Mesendoderm (in vitro differentiated cells): Measurements from ENCODE around the gene KRTAP5-7.

Source experiments
- DNase-seq: peaks from one replicate; pipeline ENCODE4 v3.0.0; 2013
- H2AK5ac ChIP-seq: 2 replicates; pipeline ENCODE4 v1.6.1; 2013; ENCODE audit warnings: low read length, inconsistent platforms
- H2BK120ac ChIP-seq: 2 replicates; pipeline ENCODE4 v1.6.1; 2013; ENCODE audit warnings: low read depth, mild to moderate bottlenecking, low read length, moderate library complexity, mixed read lengths
- H2BK15ac ChIP-seq: replicated peaks from 2 replicates; pipeline ENCODE4 v1.6.1; 2013; ENCODE audit warnings: low read depth, mild to moderate bottlenecking, moderate library complexity
- H2BK5ac ChIP-seq: 2 replicates; pipeline ENCODE4 v1.6.1; 2013; ENCODE audit warnings: low read length, inconsistent platforms
- H3K18ac ChIP-seq: 2 replicates; pipeline ENCODE4 v1.6.1; 2013; ENCODE audit warnings: mild to moderate bottlenecking, low read length, mixed read lengths
- H3K23ac ChIP-seq: one replicate; pipeline ENCODE4 v1.6.1; 2013; ENCODE audit warnings: low read length
- H3K27ac ChIP-seq: 2 replicates; pipeline ENCODE4 v1.5.1; 2013; ENCODE audit warnings: low read depth, mild to moderate bottlenecking, inconsistent platforms, low read length, moderate library complexity
- H3K27me3 ChIP-seq: 2 replicates; pipeline ENCODE4 v1.6.1; 2013; ENCODE audit warnings: low read length, control low read depth, mild to moderate bottlenecking, inconsistent platforms; ENCODE audit not compliant: insufficient read depth, poor library complexity
- H3K36me3 ChIP-seq: 2 replicates; pipeline ENCODE4 v1.6.1; 2013; ENCODE audit warnings: low read length, inconsistent platforms; ENCODE audit not compliant: control insufficient read depth, insufficient read depth
- H3K4ac ChIP-seq: one replicate; pipeline ENCODE4 v1.6.1; 2013; ENCODE audit warnings: low read depth, mild to moderate bottlenecking, low read length, moderate library complexity
- H3K4me1 ChIP-seq: 2 replicates; pipeline ENCODE4 v1.6.1; 2013; ENCODE audit warnings: low read depth, low read length, inconsistent platforms; ENCODE audit not compliant: control insufficient read depth
- H3K4me2 ChIP-seq: 2 replicates; pipeline ENCODE4 v1.6.1; 2013; ENCODE audit warnings: low read length
- H3K4me3 ChIP-seq: 2 replicates; pipeline ENCODE4 v1.5.1; 2013; ENCODE audit warnings: mild to moderate bottlenecking, low read length
- H3K56ac ChIP-seq: one replicate; pipeline ENCODE4 v1.6.1; 2013; ENCODE audit warnings: low read length
- H3K79me1 ChIP-seq: 2 replicates; pipeline ENCODE4 v1.6.1; 2013; ENCODE audit warnings: low read length, inconsistent platforms
- H3K79me2 ChIP-seq: 2 replicates; pipeline ENCODE4 v1.6.1; 2013; ENCODE audit warnings: mild to moderate bottlenecking, low read length; ENCODE audit not compliant: control insufficient read depth, insufficient read depth
- H3K9ac ChIP-seq: 2 replicates; pipeline ENCODE4 v1.6.1; 2013; ENCODE audit warnings: low read length, inconsistent platforms
- H4K5ac ChIP-seq: one replicate; pipeline ENCODE4 v1.6.1; 2013; ENCODE audit warnings: low read length
- H4K8ac ChIP-seq: one replicate; pipeline ENCODE4 v1.6.1; 2013; ENCODE audit warnings: low read depth, mild to moderate bottlenecking, control low read depth, low read length, moderate library complexity
- WGBS: extraction: QIAGEN DNeasy Blood & Tissue Kit; methylation state at CpG from one replicate; pipeline ENCODE4 v1.1.7; 2013; ENCODE audit warnings: low lambda C conversion rate, missing lambda C conversion rate; ENCODE audit not compliant: insufficient coverage; ENCODE audit errors: extremely low coverage; 5-methylcytosine and 5-hydroxymethylcytosine counted together

The KRTAP5-7 gene

GRCh38 chr11:71499125-71499524 is 27.9 kb upstream of the KRTAP5-7 start:
- no peaks in the 10 kb centered on the region for H3K27me3 ChIP-seq

GRCh38 chr11:71499546-71499945 is 27.5 kb upstream of the KRTAP5-7 start:
- Histone ChIP-seq H3K79me1 (no peaks in the 10 kb centered on the region), H3K23ac (no peak overlapping the region), H3K79me2 (no peaks in the 10 kb centered on the region), H3K56ac (no peak overlapping the region), H2BK120ac (no peak overlapping the region), H3K18ac (no peak overlapping the region), H3K9ac (no peak overlapping the region), H3K4me1 (peaks cover 6% of the 10 kb centered on the region), H3K27me3 (no peaks in the 10 kb centered on the region), H3K4me2 (no peak overlapping the region), H3K4me3 (no peak overlapping the region), H2BK5ac (no peak overlapping the region), H3K4ac (no peak overlapping the region), H3K27ac (no peak overlapping the region), H2AK5ac (no peak overlapping the region), H4K8ac (no peak overlapping the region), H3K36me3 (peaks cover 3% of the 10 kb centered on the region), H2BK15ac (no peak overlapping the region), H4K5ac (no peak overlapping the region)
- no peak for DNase-seq
- no CpG with 5 or more reads among the region's 6 CpGs for WGBS

More at GRCh38 chr11:71499125-71499524, 27.9 kb upstream of the KRTAP5-7 start:
- Histone ChIP-seq H3K18ac (no peak overlapping the region), H3K79me1 (no peaks in the 10 kb centered on the region), H2AK5ac (no peak overlapping the region), H3K9ac (no peak overlapping the region), H2BK15ac (no peak overlapping the region), H3K4ac (no peak overlapping the region), H2BK120ac (no peak overlapping the region), H3K23ac (no peak overlapping the region), H3K4me3 (no peak overlapping the region), H3K36me3 (peaks cover 4% of the 10 kb centered on the region), H3K56ac (no peak overlapping the region), H2BK5ac (no peak overlapping the region), H3K4me2 (no peak overlapping the region), H3K79me2 (no peaks in the 10 kb centered on the region), H4K5ac (no peak overlapping the region), H3K27ac (no peak overlapping the region), H3K4me1 (peaks cover 3% of the 10 kb centered on the region), H4K8ac (no peak overlapping the region)
- no CpG with 5 or more reads among the region's 13 CpGs for WGBS
- no peak for DNase-seq

DNA sequence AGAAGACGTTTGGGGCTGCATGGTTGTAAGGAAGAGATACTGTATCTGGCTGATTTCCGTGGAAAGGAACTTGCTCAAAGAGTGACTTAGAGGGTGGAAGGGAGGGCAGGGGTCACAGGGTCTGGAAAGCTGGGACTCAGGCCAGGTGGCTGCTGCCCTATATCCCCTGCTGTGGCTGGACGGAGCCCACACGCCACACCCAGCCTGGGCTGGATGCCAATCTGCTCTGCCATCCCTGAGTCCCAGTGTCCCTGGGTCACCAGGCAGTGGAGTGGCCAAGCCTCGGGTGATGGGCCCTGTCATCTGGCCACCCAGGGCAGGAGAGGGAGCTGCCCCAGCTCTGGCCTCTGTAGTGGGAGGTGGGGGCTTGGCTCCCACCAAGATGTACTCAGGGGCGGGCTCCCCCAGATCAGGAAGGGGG is 26.5 kb upstream of the KRTAP5-7 start:
- Histone ChIP-seq H3K79me1 (no peaks in the 10 kb centered on the region), H2BK15ac (no peak overlapping the region), H3K27me3 (no peaks in the 10 kb centered on the region), H2BK120ac (no peak overlapping the region), H3K4ac (no peak overlapping the region), H3K4me1 (peaks cover 9% of the 10 kb centered on the region), H4K5ac (no peak overlapping the region), H2BK5ac (no peak overlapping the region), H3K4me2 (no peak overlapping the region), H4K8ac (no peak overlapping the region), H3K27ac (no peak overlapping the region), H3K36me3 (peaks cover 3% of the 10 kb centered on the region), H3K23ac (no peak overlapping the region), H3K79me2 (no peaks in the 10 kb centered on the region), H3K18ac (no peak overlapping the region), H3K4me3 (no peak overlapping the region), H2AK5ac (no peak overlapping the region), H3K56ac (no peak overlapping the region), H3K9ac (no peak overlapping the region)
- DNase-seq, result no peak
- no CpG with 5 or more reads among the region's 6 CpGs for WGBS

- H4K5ac ChIP-seq, result no peak overlapping the region
- no peak overlapping the region for H2AK5ac ChIP-seq
- H2BK15ac ChIP-seq, result no peak overlapping the region
- no peak overlapping the region for H2BK5ac ChIP-seq
- no peak overlapping the region for H3K18ac ChIP-seq
- no peaks in the 10 kb centered on the region for H3K79me1 ChIP-seq
- H3K23ac ChIP-seq, result no peak overlapping the region
- H2BK120ac ChIP-seq, result no peak overlapping the region
- H3K27ac ChIP-seq, result no peak overlapping the region
- WGBS, result no CpG with 5 or more reads among the region's 30 CpGs
- no peak overlapping the region for H3K56ac ChIP-seq
- no peaks in the 10 kb centered on the region for H3K27me3 ChIP-seq
- H3K4ac ChIP-seq, result no peak overlapping the region
- peaks cover 3% of the 10 kb centered on the region for H3K36me3 ChIP-seq
- DNase-seq, result no peak
- peaks cover 11% of the 10 kb centered on the region for H3K4me1 ChIP-seq
- H3K4me2 ChIP-seq, result no peak overlapping the region
- H4K8ac ChIP-seq, result no peak overlapping the region
- H3K9ac ChIP-seq, result no peak overlapping the region
- no peak overlapping the region for H3K4me3 ChIP-seq
- no peaks in the 10 kb centered on the region for H3K79me2 ChIP-seq
These were observed 25.7 kb upstream of the KRTAP5-7 start for GRCh38 chr11:71501071-71501985.

DNA sequence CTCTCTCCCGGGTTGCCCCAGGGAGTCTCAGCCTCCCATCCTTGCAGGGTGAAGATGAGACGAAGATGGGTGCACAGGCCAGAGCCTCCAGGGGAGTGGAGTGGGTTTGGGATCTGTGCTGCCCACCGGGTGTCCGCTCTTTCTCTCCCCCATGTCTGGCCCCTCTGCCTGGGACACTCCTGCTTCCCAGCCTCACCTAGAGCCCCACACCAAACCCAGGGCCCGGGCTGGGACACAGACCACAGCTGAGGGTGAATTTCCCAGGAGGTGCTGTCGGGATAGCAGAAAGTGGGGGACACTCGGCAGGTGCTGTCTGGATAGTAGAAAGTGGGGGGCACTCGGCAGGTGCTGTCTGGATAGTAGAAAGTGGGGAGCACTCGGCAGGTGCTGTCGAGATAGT is 25.0 kb upstream of the KRTAP5-7 start:
- Histone ChIP-seq H3K4me1 (peaks cover 11% of the 10 kb centered on the region), H3K79me1 (no peaks in the 10 kb centered on the region), H3K27me3 (no peaks in the 10 kb centered on the region), H3K4me2 (no peak overlapping the region), H2BK5ac (no peak overlapping the region), H3K9ac (no peak overlapping the region), H3K36me3 (peaks cover 3% of the 10 kb centered on the region), H3K56ac (no peak overlapping the region), H3K27ac (no peak overlapping the region), H2BK15ac (no peak overlapping the region), H4K5ac (no peak overlapping the region), H3K23ac (no peak overlapping the region), H4K8ac (no peak overlapping the region), H3K4ac (no peak overlapping the region), H2AK5ac (no peak overlapping the region), H3K4me3 (no peak overlapping the region), H3K18ac (no peak overlapping the region), H3K79me2 (no peaks in the 10 kb centered on the region), H2BK120ac (no peak overlapping the region)
- no CpG with 5 or more reads among the region's 10 CpGs for WGBS
- no peak for DNase-seq
